ENCODE measurements around the gene SLC2A14.

The SLC2A14 gene

DNA sequence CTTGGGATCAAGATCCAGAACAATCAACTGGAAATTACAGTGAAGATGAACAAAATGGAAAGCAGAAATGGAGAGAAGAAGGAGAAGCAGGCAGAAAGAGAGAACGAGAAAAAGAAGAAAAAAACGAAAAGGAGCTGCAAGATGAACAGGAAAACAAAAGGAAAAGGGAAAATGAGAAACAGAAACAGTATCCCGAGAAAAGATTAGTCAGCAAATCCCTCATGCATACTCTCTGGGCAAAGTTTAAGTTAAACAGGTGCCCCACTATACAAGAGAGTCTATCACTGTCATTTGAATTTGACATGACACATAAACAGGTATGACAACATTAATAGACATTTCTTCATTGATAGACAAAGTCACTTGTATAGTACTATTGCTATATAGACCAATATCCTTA is 102.7 kb downstream of the SLC2A14 start:
- DNase-seq (ENCODE audit: low spot score) (no peak), FAIRE-seq (no peak)

Measured in urothelium cell line (cell line).